ENCODE measurements around the gene TBC1D2.
"Not testable (repeated sequence)": the region's sequence is repeated elsewhere in the genome, so short reads cannot be mapped to it uniquely, and the experiment has no call there.

TBC1D2 gene

GRCh38 chr9:98271479-98271878 is 16.0 kb upstream of the TBC1D2 start:
- no peak for DNase-seq

GRCh38 chr9:98270284-98270683 is 14.8 kb upstream of the TBC1D2 start:
- not testable (repeated sequence) for DNase-seq

GRCh38 chr9:98269652-98270051 is 14.2 kb upstream of the TBC1D2 start:
- not testable (repeated sequence) for DNase-seq

GRCh38 chr9:98267556-98267955 is 12.1 kb upstream of the TBC1D2 start:
- DNase-seq: not testable (repeated sequence)

- DNase-seq: no peak
Observed at GRCh38 chr9:98264516-98264915, 9.1 kb upstream of the TBC1D2 start.

- peak; percentile 85 for DNase-seq
Observed at GRCh38 chr9:98263482-98264357, 8.3 kb upstream of the TBC1D2 start.

- DNase-seq: no peak
Observed at GRCh38 chr9:98263080-98263479, 7.6 kb upstream of the TBC1D2 start.

GRCh38 chr9:98262056-98262455 is 6.6 kb upstream of the TBC1D2 start:
- no peak for DNase-seq

- DNase-seq: no peak
Observed at GRCh38 chr9:98260635-98261034, 5.2 kb upstream of the TBC1D2 start.

- no peak for DNase-seq
Observed at GRCh38 chr9:98259791-98260190, 4.3 kb upstream of the TBC1D2 start.

GRCh38 chr9:98256756-98257155 is 1.3 kb upstream of the TBC1D2 start:
- peak; percentile 23 for DNase-seq

- DNase-seq: no peak
Observed at GRCh38 chr9:98255061-98255577, 330 bp downstream of the TBC1D2 start.

- no peak for DNase-seq
Observed at GRCh38 chr9:98254228-98255060, 1.0 kb downstream of the TBC1D2 start.

GRCh38 chr9:98253565-98253964 is 1.9 kb downstream of the TBC1D2 start:
- no peak for DNase-seq

GRCh38 chr9:98251551-98251950 is 3.9 kb downstream of the TBC1D2 start:
- DNase-seq: no peak

- DNase-seq: no peak
Observed at GRCh38 chr9:98249771-98250170, 5.7 kb downstream of the TBC1D2 start.

- peak; percentile 43 for DNase-seq
Observed at GRCh38 chr9:98248737-98249474, 6.5 kb downstream of the TBC1D2 start.

GRCh38 chr9:98247831-98248657 is 7.4 kb downstream of the TBC1D2 start:
- no peak for DNase-seq

- no peak for DNase-seq
Observed at GRCh38 chr9:98242426-98242825, 13.0 kb downstream of the TBC1D2 start.

- DNase-seq: no peak
Observed at GRCh38 chr9:98241357-98242300, 13.8 kb downstream of the TBC1D2 start.

- DNase-seq: no peak
Observed at GRCh38 chr9:98240475-98240874, 15.0 kb downstream of the TBC1D2 start.
